Panc1 (cell line): ENCODE results near the gene NFATC4.

ENCODE experiments used
- POLR2AphosphoS5 ChIP-seq: IDR thresholded peaks from 2 replicates; pipeline ENCODE4 v1.6.1; 2012; ENCODE audit warnings: mild to moderate bottlenecking, low read depth, low read length, moderate library complexity
- TF ChIP-seq, protein P1 (sequence below): fragments of 450-650 bp; IDR thresholded peaks from 2 replicates; pipeline ENCODE4 v1.5.1; 2017; ENCODE audit warnings: mild to moderate bottlenecking

DNA sequence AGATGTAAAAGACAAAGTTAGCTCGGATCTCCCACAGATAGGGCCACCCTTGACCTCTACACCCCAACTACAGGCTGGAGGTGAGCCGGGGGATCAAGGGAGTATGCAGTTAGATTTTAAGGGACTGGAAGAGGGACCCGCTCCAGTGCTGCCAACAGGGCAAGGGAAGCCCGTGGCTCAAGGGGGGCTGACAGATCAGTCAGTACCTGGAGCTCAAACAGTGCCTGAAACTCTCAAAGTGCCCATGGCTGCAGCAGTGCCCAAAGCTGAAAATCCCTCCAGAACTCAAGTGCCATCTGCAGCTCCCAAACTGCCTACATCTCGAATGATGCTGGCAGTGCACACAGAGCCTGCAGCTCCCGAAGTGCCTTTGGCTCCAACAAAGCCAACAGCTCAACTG, 41.2 kb downstream of the NFATC4 start:
- TF ChIP-seq, protein P1, sequence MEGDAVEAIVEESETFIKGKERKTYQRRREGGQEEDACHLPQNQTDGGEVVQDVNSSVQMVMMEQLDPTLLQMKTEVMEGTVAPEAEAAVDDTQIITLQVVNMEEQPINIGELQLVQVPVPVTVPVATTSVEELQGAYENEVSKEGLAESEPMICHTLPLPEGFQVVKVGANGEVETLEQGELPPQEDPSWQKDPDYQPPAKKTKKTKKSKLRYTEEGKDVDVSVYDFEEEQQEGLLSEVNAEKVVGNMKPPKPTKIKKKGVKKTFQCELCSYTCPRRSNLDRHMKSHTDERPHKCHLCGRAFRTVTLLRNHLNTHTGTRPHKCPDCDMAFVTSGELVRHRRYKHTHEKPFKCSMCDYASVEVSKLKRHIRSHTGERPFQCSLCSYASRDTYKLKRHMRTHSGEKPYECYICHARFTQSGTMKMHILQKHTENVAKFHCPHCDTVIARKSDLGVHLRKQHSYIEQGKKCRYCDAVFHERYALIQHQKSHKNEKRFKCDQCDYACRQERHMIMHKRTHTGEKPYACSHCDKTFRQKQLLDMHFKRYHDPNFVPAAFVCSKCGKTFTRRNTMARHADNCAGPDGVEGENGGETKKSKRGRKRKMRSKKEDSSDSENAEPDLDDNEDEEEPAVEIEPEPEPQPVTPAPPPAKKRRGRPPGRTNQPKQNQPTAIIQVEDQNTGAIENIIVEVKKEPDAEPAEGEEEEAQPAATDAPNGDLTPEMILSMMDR, result no peak
- no peak for TF ChIP-seq POLR2AphosphoS5
